PC-9 (cell line): ENCODE results near the gene SLC6A1.

Experiments
- CTCF ChIP-seq: fragments of 200-600 bp; sonication (generic); conservative IDR thresholded peaks from 2 replicates; pipeline ENCODE4 v1.6.1; 2017; ENCODE audit warnings: mixed run types, antibody characterized with exemption, mild to moderate bottlenecking, moderate library complexity
- EZH2 ChIP-seq: fragments of 200-600 bp; sonication (generic); IDR thresholded peaks from 2 replicates; pipeline ENCODE4 v1.8.0; 2017; ENCODE audit warnings: antibody characterized with exemption, low read depth

GRCh38 chr3:10981961-10982360 is 10.6 kb upstream of the SLC6A1 start:
- no peak for TF ChIP-seq CTCF
- TF ChIP-seq EZH2: no peak
